CD4-positive, alpha-beta T cell (primary cell): ENCODE data around the gene FHIP1B. TPM values are rescaled to one million over a fixed set of nuclear protein-coding genes. Genes with fewer than 3 reads are reported as not detected.
A peak's percentile ranks its signal among the peaks of the same experiment; 100 is the strongest.

ENCODE experiments used
- ATAC-seq: fragments of 200-7000 bp; cut with Tn5 transposase; one replicate; pipeline ENCODE4 v1.10.0; 2022; ENCODE audit warnings: mild to moderate bottlenecking; ENCODE audit not compliant: poor library complexity
- CTCF ChIA-PET: fragments of 350-600 bp; sonication (Branson Sonifier 250); formaldehyde crosslinking; loops from one replicate; lab custom pipeline; 2021; ENCODE audit warnings: antibody characterized with exemption, inconsistent platforms; lab: Charles Lee
- POLR2A ChIA-PET: fragments of 350-600 bp; sonication (Branson Sonifier 250); formaldehyde crosslinking; loops from one replicate; lab custom pipeline; 2021; ENCODE audit warnings: antibody characterized with exemption, inconsistent platforms; lab: Charles Lee
- DNase-seq, 14 experiments: peaks; one replicate each; pipeline ENCODE4 v3.0.0-alpha.2; 2013 to 2020; ENCODE audit warnings: mixed read lengths in 2 of 14
- H3K27ac ChIP-seq, 2 donors: one replicate each; pipeline versions ENCODE4 v1.5.1 to v1.7.0; 2013; ENCODE audit warnings: low read length in 2 of 2, low read depth in 1 of 2, mild to moderate bottlenecking in 1 of 2
- H3K27me3 ChIP-seq, 2 experiments: 1 replicate in 1 of 2; 2 replicates in 1 of 2; pipeline versions ENCODE4 v1.6.1 to v1.7.0; 2013; ENCODE audit warnings: low read length in 2 of 2, control low read depth in 1 of 2, mild to moderate bottlenecking in 1 of 2, moderate library complexity in 1 of 2; ENCODE audit not compliant: insufficient read depth in 2 of 2, control insufficient read depth in 1 of 2
- H3K36me3 ChIP-seq: one replicate; pipeline ENCODE4 v1.6.1; 2013; ENCODE audit warnings: low read length, control low read depth; ENCODE audit not compliant: insufficient read depth
- H3K4me1 ChIP-seq: one replicate; pipeline ENCODE4 v1.6.1; 2013; ENCODE audit warnings: low read length, control low read depth; ENCODE audit not compliant: insufficient read depth
- H3K4me3 ChIP-seq: one replicate; pipeline ENCODE4 v1.5.1; 2013; ENCODE audit warnings: mild to moderate bottlenecking, low read length, moderate library complexity
- H3K9me3 ChIP-seq, 2 experiments: 1 replicate in 1 of 2; 2 replicates in 1 of 2; pipeline versions ENCODE4 v1.6.1 to v1.7.0; 2013; ENCODE audit warnings: low read length in 2 of 2, mild to moderate bottlenecking in 2 of 2, control low read depth in 1 of 2, moderate library complexity in 1 of 2; ENCODE audit not compliant: control insufficient read depth in 1 of 2, insufficient read depth in 1 of 2
- H3K27ac Mint-ChIP-seq: one replicate; pipeline ENCODE4 v1.8.0; 2020; ENCODE audit warnings: mixed read lengths
- H3K27me3 Mint-ChIP-seq: one replicate; pipeline ENCODE4 v1.8.0; 2021; ENCODE audit warnings: mixed read lengths
- H3K36me3 Mint-ChIP-seq: one replicate; pipeline ENCODE4 v1.8.0; 2021; ENCODE audit warnings: low read depth, mixed read lengths
- H3K4me1 Mint-ChIP-seq: one replicate; pipeline ENCODE4 v1.8.0; 2021; ENCODE audit warnings: low read depth, mixed read lengths
- H3K4me3 Mint-ChIP-seq: one replicate; pipeline ENCODE4 v1.8.0; 2020; ENCODE audit warnings: mild to moderate bottlenecking, mixed read lengths
- H3K9me3 Mint-ChIP-seq: one replicate; pipeline ENCODE4 v1.8.0; 2020; ENCODE audit warnings: mixed read lengths
- intact Hi-C, 2 experiments: fragments of 100-400 bp; cut with DNase I in 1 of 2; cut with micrococcal nuclease in 1 of 2; formaldehyde crosslinking; loops; one replicate each; pipeline versions ENCODE4 v1.15.1 to v1.9.0; 2023 to 2025; cut with DNase I, micrococcal nuclease
- total RNA-seq, 174 experiments: library from RNA in 2 of 174; stranded (reverse) in 2 of 174; gene quantifications; one replicate each; pipeline ENCODE4 v1.2.3 and lab custom pipeline; 2021 to 2026
- TF ChIP-seq, protein P1 (sequence below): fragments of 200-600 bp; IDR thresholded peaks from one replicate; pipeline ENCODE4 v1.8.0; 2022; ENCODE audit warnings: antibody characterized with exemption, mild to moderate bottlenecking

The FHIP1B gene
- total RNA-seq, 2 experiments from 2014 or later: 26.7 to 27.7 TPM

DNA sequence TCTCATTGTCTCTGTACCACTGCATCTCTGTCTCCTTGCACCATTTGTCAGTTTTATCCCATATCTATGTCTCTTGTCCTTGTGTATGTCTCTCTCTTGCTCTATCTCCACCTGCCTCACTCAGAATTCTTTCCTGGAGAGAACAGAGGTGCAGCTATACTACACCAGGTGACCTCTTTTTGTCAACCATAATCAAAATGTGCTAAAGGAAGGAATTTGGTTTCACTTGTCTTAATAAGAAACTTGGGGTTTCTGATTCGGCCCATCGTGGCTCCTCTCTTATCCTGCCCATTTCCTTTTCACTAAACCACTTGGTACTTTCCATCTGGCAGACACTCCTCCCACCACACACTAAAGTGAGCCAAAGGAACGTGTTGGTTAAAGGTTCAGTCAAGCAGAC lies 31.1 kb downstream of the FHIP1B start:
- Histone ChIP-seq H3K4me1 (peaks cover 14% of the 10 kb centered on the region), H3K36me3 (peaks cover 14% of the 10 kb centered on the region), H3K27me3 (no peaks in the 10 kb centered on the region), H3K4me3 (no peak overlapping the region), H3K27ac (no peak overlapping the region), H3K9me3 (no peaks in the 10 kb centered on the region)
- H3K4me3 Mint-ChIP-seq: no peak overlapping the region
- peak; percentile 37 for ATAC-seq
- no peak overlapping the region for H3K27ac Mint-ChIP-seq
- intact Hi-C loops: no loop called here
- H3K36me3 Mint-ChIP-seq: peaks cover 30% of the 10 kb centered on the region
- no peaks in the 10 kb centered on the region for H3K9me3 Mint-ChIP-seq
- ChIA-PET POLR2A (no interaction called here), CTCF (no interaction called here)
- DNase-seq: peak in 3 of 14 experiments; percentile 50 to 67 (median 52)
- TF ChIP-seq, protein P1, sequence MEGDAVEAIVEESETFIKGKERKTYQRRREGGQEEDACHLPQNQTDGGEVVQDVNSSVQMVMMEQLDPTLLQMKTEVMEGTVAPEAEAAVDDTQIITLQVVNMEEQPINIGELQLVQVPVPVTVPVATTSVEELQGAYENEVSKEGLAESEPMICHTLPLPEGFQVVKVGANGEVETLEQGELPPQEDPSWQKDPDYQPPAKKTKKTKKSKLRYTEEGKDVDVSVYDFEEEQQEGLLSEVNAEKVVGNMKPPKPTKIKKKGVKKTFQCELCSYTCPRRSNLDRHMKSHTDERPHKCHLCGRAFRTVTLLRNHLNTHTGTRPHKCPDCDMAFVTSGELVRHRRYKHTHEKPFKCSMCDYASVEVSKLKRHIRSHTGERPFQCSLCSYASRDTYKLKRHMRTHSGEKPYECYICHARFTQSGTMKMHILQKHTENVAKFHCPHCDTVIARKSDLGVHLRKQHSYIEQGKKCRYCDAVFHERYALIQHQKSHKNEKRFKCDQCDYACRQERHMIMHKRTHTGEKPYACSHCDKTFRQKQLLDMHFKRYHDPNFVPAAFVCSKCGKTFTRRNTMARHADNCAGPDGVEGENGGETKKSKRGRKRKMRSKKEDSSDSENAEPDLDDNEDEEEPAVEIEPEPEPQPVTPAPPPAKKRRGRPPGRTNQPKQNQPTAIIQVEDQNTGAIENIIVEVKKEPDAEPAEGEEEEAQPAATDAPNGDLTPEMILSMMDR: no peak
- peaks cover 22% of the 10 kb centered on the region for H3K4me1 Mint-ChIP-seq
- H3K27me3 Mint-ChIP-seq: no peaks in the 10 kb centered on the region

DNA sequence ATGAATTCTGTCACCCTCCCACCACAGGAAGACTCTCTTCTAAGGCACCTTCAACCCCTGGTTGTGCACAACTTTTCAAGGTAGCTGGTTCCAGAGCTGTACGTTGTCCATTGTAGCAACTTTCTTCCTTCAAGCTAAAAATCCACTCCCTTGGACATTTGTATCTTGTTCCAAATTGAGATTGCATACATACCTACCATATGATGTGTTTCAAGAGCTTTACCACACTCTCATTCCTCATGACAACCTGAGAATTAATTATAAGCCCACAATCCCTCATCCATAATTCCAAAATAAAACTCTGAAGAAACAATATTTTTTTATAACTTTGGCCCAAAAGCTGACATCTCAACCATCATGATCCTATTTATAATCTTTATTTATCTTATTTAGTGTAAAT lies 32.4 kb downstream of the FHIP1B start:
- ATAC-seq (no peak), DNase-seq (peak in 1 of 14 experiments; percentile 17)
- Histone ChIP-seq H3K36me3 (peaks cover 2% of the 10 kb centered on the region), H3K4me1 (peaks cover 14% of the 10 kb centered on the region), H3K9me3 (no peaks in the 10 kb centered on the region), H3K27me3 (no peaks in the 10 kb centered on the region), H3K27ac (no peak overlapping the region), H3K4me3 (no peak overlapping the region)
- H3K4me1 Mint-ChIP-seq: peaks cover 22% of the 10 kb centered on the region
- intact Hi-C loops: no loop called here
- H3K36me3 Mint-ChIP-seq: peaks cover 17% of the 10 kb centered on the region
- POLR2A ChIA-PET: no interaction called here
- no peak overlapping the region for H3K4me3 Mint-ChIP-seq
- CTCF ChIA-PET: no interaction called here
- H3K27ac Mint-ChIP-seq: no peak overlapping the region
- no peaks in the 10 kb centered on the region for H3K9me3 Mint-ChIP-seq
- TF ChIP-seq, protein P1: no peak
- H3K27me3 Mint-ChIP-seq: no peaks in the 10 kb centered on the region

DNA sequence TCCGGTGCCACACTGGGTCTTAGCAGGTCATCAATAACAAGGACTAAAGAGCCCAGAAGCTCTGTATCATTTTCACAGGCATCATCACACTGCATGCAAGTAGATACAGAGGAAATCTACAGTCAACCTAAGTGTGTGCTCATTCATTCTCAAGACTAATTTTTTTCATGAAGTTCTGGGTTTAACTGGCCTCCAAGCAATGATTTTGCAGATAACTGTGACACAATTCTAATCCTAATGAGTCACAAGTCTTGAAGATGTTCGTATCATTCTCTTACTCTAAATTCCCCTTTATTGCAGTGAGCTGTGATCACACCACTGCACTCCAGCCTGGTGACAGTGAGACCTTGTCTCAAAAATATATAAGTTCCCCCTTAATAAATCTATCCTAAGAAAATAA lies 33.0 kb downstream of the FHIP1B start:
- no peak for ATAC-seq
- ChIA-PET POLR2A (no interaction called here), CTCF (no interaction called here)
- no peak overlapping the region for H3K27ac Mint-ChIP-seq
- no peaks in the 10 kb centered on the region for H3K9me3 Mint-ChIP-seq
- peaks cover 22% of the 10 kb centered on the region for H3K4me1 Mint-ChIP-seq
- Histone ChIP-seq H3K36me3 (no peaks in the 10 kb centered on the region), H3K4me1 (peaks cover 14% of the 10 kb centered on the region), H3K9me3 (no peaks in the 10 kb centered on the region), H3K27me3 (no peaks in the 10 kb centered on the region), H3K27ac (peak overlapping the region in 1 of 2 donors; percentile 69), H3K4me3 (no peak overlapping the region)
- no peak overlapping the region for H3K4me3 Mint-ChIP-seq
- H3K36me3 Mint-ChIP-seq: peaks cover 12% of the 10 kb centered on the region
- H3K27me3 Mint-ChIP-seq: no peaks in the 10 kb centered on the region
- peak in 3 of 14 experiments; percentile 21 to 57 (median 47) for DNase-seq
- intact Hi-C loops: no loop called here
- TF ChIP-seq, protein P1: no peak
